ENCODE results near the gene FCGR3A.
"Not testable (repeated sequence)": the region's sequence is repeated elsewhere in the genome, so short reads cannot be mapped to it uniquely, and the experiment has no call there.

Gene FCGR3A

GRCh38 chr1:161549652-161550051 is at the start of gene FCGR3A:
Gene FCGR3A (minus strand): TSS chr1:161549818. CDS start chr1:161549736, 82 bp downstream.
- H3K4me2 ChIP-seq (ENCODE audit: low read length) = no peak within 1 kb of the TSS
- no peak within 1 kb of the TSS for H2AFZ ChIP-seq (ENCODE audit: low read depth, low read length)
- no peak within 1 kb of the TSS for H3K27ac ChIP-seq (ENCODE audit: low read length)
- no peaks in the 10 kb centered on the region for H4K20me1 ChIP-seq (ENCODE audit: insufficient read depth, low read length)
- no peak within 1 kb of the TSS for H3K9ac ChIP-seq (ENCODE audit: low read length)
- no peaks in the 10 kb centered on the region for H3K9me3 ChIP-seq (ENCODE audit: insufficient read depth, low read length)
- no peaks in the 10 kb centered on the region for H3K36me3 ChIP-seq (replicated peaks; ENCODE audit: low read depth, low read length)
- no peaks in the 10 kb centered on the region for H3K79me2 ChIP-seq (ENCODE audit: low read length)
- H3K4me3 ChIP-seq (ENCODE audit: low read length) = no peak within 1 kb of the TSS
- H3K4me1 ChIP-seq (ENCODE audit: low read length) = peaks cover under 1% of the 10 kb centered on the region; the same call in 1 of the 2 replicates
- TF ChIP-seq EZH2phosphoT487 (IDR thresholded peaks at IDR 0.05; ENCODE audit: low read depth) (no peak), CTCF (IDR thresholded peaks at IDR 0.05; ENCODE audit: low read depth, low read length) (no peak)
- no peaks in the 10 kb centered on the region for H3K27me3 ChIP-seq (ENCODE audit: low read depth, low read length)

GRCh38 chr1:161597077-161597476 is 47.5 kb upstream of the FCGR3A start:
- H3K9ac ChIP-seq (ENCODE audit: low read length); H3K4me1 ChIP-seq (ENCODE audit: low read length); H3K9me3 ChIP-seq (ENCODE audit: insufficient read depth, low read length); H2AFZ ChIP-seq (ENCODE audit: low read depth, low read length); H3K27ac ChIP-seq (ENCODE audit: low read length); H3K79me2 ChIP-seq (ENCODE audit: low read length); H4K20me1 ChIP-seq (ENCODE audit: insufficient read depth, low read length); H3K27me3 ChIP-seq (ENCODE audit: low read depth, low read length); H3K36me3 ChIP-seq (replicated peaks; ENCODE audit: low read depth, low read length); H3K4me3 ChIP-seq (ENCODE audit: low read length); H3K4me2 ChIP-seq (ENCODE audit: low read length): not testable (repeated sequence)

- H3K9me3 ChIP-seq (ENCODE audit: insufficient read depth, low read length); H3K9ac ChIP-seq (ENCODE audit: low read length); H3K4me3 ChIP-seq (ENCODE audit: low read length); H3K79me2 ChIP-seq (ENCODE audit: low read length); H3K36me3 ChIP-seq (replicated peaks; ENCODE audit: low read depth, low read length); H3K27ac ChIP-seq (ENCODE audit: low read length); H2AFZ ChIP-seq (ENCODE audit: low read depth, low read length); H3K4me1 ChIP-seq (ENCODE audit: low read length); H3K27me3 ChIP-seq (ENCODE audit: low read depth, low read length); H4K20me1 ChIP-seq (ENCODE audit: insufficient read depth, low read length); H3K4me2 ChIP-seq (ENCODE audit: low read length): not testable (repeated sequence)
These were observed 46.0 kb upstream of the FCGR3A start for GRCh38 chr1:161595583-161595982.

GRCh38 chr1:161595173-161595572 is 45.6 kb upstream of the FCGR3A start:
- not testable (repeated sequence) for H3K9ac ChIP-seq (ENCODE audit: low read length); H3K9me3 ChIP-seq (ENCODE audit: insufficient read depth, low read length); H3K27ac ChIP-seq (ENCODE audit: low read length); H3K4me2 ChIP-seq (ENCODE audit: low read length); H3K36me3 ChIP-seq (replicated peaks; ENCODE audit: low read depth, low read length); H3K4me3 ChIP-seq (ENCODE audit: low read length); H2AFZ ChIP-seq (ENCODE audit: low read depth, low read length); H3K79me2 ChIP-seq (ENCODE audit: low read length); H3K4me1 ChIP-seq (ENCODE audit: low read length); H3K27me3 ChIP-seq (ENCODE audit: low read depth, low read length); H4K20me1 ChIP-seq (ENCODE audit: insufficient read depth, low read length)

- not testable (repeated sequence) for H3K27ac ChIP-seq (ENCODE audit: low read length); H4K20me1 ChIP-seq (ENCODE audit: insufficient read depth, low read length); H2AFZ ChIP-seq (ENCODE audit: low read depth, low read length); H3K79me2 ChIP-seq (ENCODE audit: low read length); H3K36me3 ChIP-seq (replicated peaks; ENCODE audit: low read depth, low read length); H3K27me3 ChIP-seq (ENCODE audit: low read depth, low read length); H3K4me3 ChIP-seq (ENCODE audit: low read length); H3K4me2 ChIP-seq (ENCODE audit: low read length); H3K9ac ChIP-seq (ENCODE audit: low read length); H3K4me1 ChIP-seq (ENCODE audit: low read length); H3K9me3 ChIP-seq (ENCODE audit: insufficient read depth, low read length)
These were observed 44.8 kb upstream of the FCGR3A start for GRCh38 chr1:161594269-161594984.

GRCh38 chr1:161593092-161593755 is 43.6 kb upstream of the FCGR3A start:
- not testable (repeated sequence) for H3K9ac ChIP-seq (ENCODE audit: low read length); H4K20me1 ChIP-seq (ENCODE audit: insufficient read depth, low read length); H3K36me3 ChIP-seq (replicated peaks; ENCODE audit: low read depth, low read length)

GRCh38 chr1:161592586-161592985 is 43.0 kb upstream of the FCGR3A start:
- not testable (repeated sequence) for H3K4me2 ChIP-seq (ENCODE audit: low read length); H3K36me3 ChIP-seq (replicated peaks; ENCODE audit: low read depth, low read length); H2AFZ ChIP-seq (ENCODE audit: low read depth, low read length); H3K4me3 ChIP-seq (ENCODE audit: low read length); H4K20me1 ChIP-seq (ENCODE audit: insufficient read depth, low read length); H3K27me3 ChIP-seq (ENCODE audit: low read depth, low read length); H3K9ac ChIP-seq (ENCODE audit: low read length); H3K4me1 ChIP-seq (ENCODE audit: low read length); H3K27ac ChIP-seq (ENCODE audit: low read length); H3K9me3 ChIP-seq (ENCODE audit: insufficient read depth, low read length); H3K79me2 ChIP-seq (ENCODE audit: low read length)

More at GRCh38 chr1:161593092-161593755, 43.6 kb upstream of the FCGR3A start:
- H3K4me1 ChIP-seq (ENCODE audit: low read length); H3K79me2 ChIP-seq (ENCODE audit: low read length); H3K4me2 ChIP-seq (ENCODE audit: low read length); H3K27me3 ChIP-seq (ENCODE audit: low read depth, low read length); H3K9me3 ChIP-seq (ENCODE audit: insufficient read depth, low read length); H3K4me3 ChIP-seq (ENCODE audit: low read length); H3K27ac ChIP-seq (ENCODE audit: low read length); H2AFZ ChIP-seq (ENCODE audit: low read depth, low read length): not testable (repeated sequence)

- H3K4me2 ChIP-seq (ENCODE audit: low read length); H3K36me3 ChIP-seq (replicated peaks; ENCODE audit: low read depth, low read length); H3K9ac ChIP-seq (ENCODE audit: low read length); H3K9me3 ChIP-seq (ENCODE audit: insufficient read depth, low read length); H4K20me1 ChIP-seq (ENCODE audit: insufficient read depth, low read length); H3K4me3 ChIP-seq (ENCODE audit: low read length); H3K4me1 ChIP-seq (ENCODE audit: low read length); H2AFZ ChIP-seq (ENCODE audit: low read depth, low read length); H3K27ac ChIP-seq (ENCODE audit: low read length); H3K79me2 ChIP-seq (ENCODE audit: low read length); H3K27me3 ChIP-seq (ENCODE audit: low read depth, low read length): not testable (repeated sequence)
These were observed 40.3 kb upstream of the FCGR3A start for GRCh38 chr1:161589920-161590319.
